ENCODE measurements around the gene SGK1.

Gene SGK1

DNA sequence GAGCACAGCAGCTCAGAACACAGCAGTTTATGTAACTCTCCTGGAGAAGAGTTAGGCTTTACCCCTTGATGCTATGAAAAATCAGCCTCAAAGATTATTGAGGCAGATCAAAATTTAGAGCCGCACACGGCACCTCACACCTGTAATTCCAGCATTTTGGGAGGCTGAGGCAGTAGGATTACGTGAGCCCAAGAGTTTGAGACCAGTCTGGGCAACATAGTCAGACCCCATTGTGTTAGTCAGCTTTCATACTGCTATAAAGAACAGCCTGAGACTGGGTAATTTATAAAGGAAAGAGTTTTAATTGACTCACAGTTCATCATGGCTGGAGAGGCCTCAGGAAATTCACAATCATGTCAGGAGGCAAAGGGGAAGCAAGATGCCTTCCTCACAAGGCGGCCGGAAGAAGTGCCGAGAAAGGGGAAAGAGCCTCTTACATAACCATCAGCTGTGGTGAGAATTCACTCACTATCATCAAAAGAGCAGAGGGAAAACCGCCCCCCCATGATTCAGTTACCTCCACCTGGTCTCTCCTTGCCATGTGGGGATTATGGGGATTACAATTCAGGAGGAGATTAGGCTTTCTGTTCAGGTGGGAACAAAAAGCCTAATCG lies 87.7 kb downstream of the SGK1 start:
- TF ChIP-seq, protein P1, sequence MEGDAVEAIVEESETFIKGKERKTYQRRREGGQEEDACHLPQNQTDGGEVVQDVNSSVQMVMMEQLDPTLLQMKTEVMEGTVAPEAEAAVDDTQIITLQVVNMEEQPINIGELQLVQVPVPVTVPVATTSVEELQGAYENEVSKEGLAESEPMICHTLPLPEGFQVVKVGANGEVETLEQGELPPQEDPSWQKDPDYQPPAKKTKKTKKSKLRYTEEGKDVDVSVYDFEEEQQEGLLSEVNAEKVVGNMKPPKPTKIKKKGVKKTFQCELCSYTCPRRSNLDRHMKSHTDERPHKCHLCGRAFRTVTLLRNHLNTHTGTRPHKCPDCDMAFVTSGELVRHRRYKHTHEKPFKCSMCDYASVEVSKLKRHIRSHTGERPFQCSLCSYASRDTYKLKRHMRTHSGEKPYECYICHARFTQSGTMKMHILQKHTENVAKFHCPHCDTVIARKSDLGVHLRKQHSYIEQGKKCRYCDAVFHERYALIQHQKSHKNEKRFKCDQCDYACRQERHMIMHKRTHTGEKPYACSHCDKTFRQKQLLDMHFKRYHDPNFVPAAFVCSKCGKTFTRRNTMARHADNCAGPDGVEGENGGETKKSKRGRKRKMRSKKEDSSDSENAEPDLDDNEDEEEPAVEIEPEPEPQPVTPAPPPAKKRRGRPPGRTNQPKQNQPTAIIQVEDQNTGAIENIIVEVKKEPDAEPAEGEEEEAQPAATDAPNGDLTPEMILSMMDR (IDR thresholded peaks at IDR 0.05): no peak
- Histone ChIP-seq H3K27ac (peak overlapping the region; percentile 29), H3K4me1 (peaks cover 18% of the 10 kb centered on the region), H3K36me3 (ENCODE audit: control insufficient read depth, insufficient read depth, low read length) (no peaks in the 10 kb centered on the region), H3K9ac (no peak overlapping the region), H3K9me3 (ENCODE audit: control insufficient read depth, low read length) (no peaks in the 10 kb centered on the region), H3K4me3 (ENCODE audit: low read depth, low read length) (no peak overlapping the region), H3K79me2 (peaks cover 28% of the 10 kb centered on the region), H3K4me2 (ENCODE audit: low read length) (no peak overlapping the region), H2AFZ (no peak overlapping the region), H3K27me3 (ENCODE audit: control insufficient read depth, insufficient read depth, low read length) (no peaks in the 10 kb centered on the region)

DNA sequence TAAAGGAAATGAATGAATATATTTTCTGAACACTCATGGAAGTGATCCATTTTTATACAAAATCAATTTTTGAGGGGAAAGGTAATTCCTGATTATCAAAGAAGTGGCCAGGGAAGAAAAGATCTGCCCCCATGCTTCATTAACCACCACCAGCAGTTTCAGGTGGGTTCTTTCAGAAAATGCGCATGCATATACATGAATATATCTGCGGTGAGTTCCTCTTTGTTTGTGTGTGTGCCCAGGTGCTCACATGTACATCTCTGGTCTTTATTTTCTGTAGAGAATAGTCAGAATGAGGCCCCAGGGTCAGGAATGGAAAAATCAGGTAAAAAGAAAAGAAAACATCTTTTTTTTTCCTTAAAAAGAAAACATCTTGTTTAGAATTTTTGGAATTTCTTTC lies 88.4 kb downstream of the SGK1 start:
- H3K36me3 ChIP-seq (ENCODE audit: control insufficient read depth, insufficient read depth, low read length): no peaks in the 10 kb centered on the region
- no peaks in the 10 kb centered on the region for H3K9me3 ChIP-seq (ENCODE audit: control insufficient read depth, low read length)
- H3K4me1 ChIP-seq: peaks cover 14% of the 10 kb centered on the region
- peaks cover 25% of the 10 kb centered on the region for H3K79me2 ChIP-seq
- H3K27me3 ChIP-seq (ENCODE audit: control insufficient read depth, insufficient read depth, low read length): no peaks in the 10 kb centered on the region
- no peak overlapping the region for H3K4me3 ChIP-seq (ENCODE audit: low read depth, low read length)
- H3K27ac ChIP-seq: peak overlapping the region; percentile 29
- H2AFZ ChIP-seq: no peak overlapping the region
- TF ChIP-seq, protein P1 (IDR thresholded peaks at IDR 0.05): no peak
- no peak overlapping the region for H3K9ac ChIP-seq
- no peak overlapping the region for H3K4me2 ChIP-seq (ENCODE audit: low read length)

DNA sequence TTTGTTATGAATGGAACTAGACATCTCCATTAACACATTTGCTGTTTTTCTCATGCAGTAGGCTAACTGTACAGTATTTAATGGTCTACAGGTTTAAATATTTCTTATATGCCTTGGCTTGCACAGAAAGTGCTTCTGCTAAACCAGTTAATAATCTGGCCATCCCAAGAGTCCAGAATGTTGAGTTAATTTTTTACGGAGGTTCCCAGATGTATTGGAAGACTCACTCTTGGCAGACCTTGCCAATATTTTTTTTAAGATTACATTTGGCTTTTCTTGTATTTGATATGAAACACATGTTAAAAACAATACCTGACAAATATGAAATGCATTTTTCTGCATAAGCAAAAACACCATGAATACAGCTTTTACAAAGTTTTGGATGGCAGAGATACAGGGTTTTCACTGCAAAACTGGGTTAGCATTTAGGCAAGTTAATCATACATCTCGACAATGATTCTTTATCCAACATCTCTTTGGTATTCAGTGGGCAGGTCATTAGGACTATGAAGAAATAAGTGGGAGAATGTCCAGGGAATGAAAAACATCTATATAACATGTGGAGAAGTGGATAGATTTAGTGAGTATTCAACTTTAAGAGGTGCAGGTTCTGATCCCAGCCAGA lies 94.0 kb downstream of the SGK1 start:
- Histone ChIP-seq H3K4me3 (ENCODE audit: low read depth, low read length) (no peak overlapping the region), H2AFZ (no peak overlapping the region), H3K4me1 (peaks cover 4% of the 10 kb centered on the region), H3K9me3 (ENCODE audit: control insufficient read depth, low read length) (no peaks in the 10 kb centered on the region), H3K4me2 (ENCODE audit: low read length) (no peak overlapping the region), H3K9ac (no peak overlapping the region), H3K27ac (no peak overlapping the region), H3K79me2 (peaks cover 40% of the 10 kb centered on the region), H3K27me3 (ENCODE audit: control insufficient read depth, insufficient read depth, low read length) (no peaks in the 10 kb centered on the region), H3K36me3 (ENCODE audit: control insufficient read depth, insufficient read depth, low read length) (no peaks in the 10 kb centered on the region)
- TF ChIP-seq, protein P1 (IDR thresholded peaks at IDR 0.05): no peak

DNA sequence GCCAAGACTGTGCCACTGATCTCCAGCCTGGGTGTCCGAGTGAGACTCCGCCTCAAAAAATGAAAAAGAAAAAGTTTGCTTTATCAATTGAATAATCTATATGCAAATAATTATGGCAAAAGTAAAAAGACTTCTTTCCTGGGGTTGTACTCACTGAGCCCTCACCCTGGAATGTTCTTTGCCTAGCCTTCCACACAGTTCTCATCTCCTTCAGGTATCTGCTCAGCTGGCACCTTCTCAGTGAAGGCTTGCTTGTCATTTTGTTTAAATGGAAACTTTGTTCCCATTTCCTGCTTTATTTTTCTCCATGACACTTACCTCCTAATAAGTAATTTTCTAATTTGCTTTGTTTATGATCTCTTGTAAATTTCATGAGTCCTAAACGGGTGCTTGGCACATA lies 96.7 kb downstream of the SGK1 start:
- Histone ChIP-seq H3K9ac (no peak overlapping the region), H3K4me3 (ENCODE audit: low read depth, low read length) (no peak overlapping the region), H3K4me2 (ENCODE audit: low read length) (no peak overlapping the region), H3K27ac (no peak overlapping the region), H3K36me3 (ENCODE audit: control insufficient read depth, insufficient read depth, low read length) (no peaks in the 10 kb centered on the region), H3K9me3 (ENCODE audit: control insufficient read depth, low read length) (no peaks in the 10 kb centered on the region), H3K79me2 (peaks cover 41% of the 10 kb centered on the region), H3K27me3 (ENCODE audit: control insufficient read depth, insufficient read depth, low read length) (no peaks in the 10 kb centered on the region), H3K4me1 (peaks cover 11% of the 10 kb centered on the region), H2AFZ (no peak overlapping the region)
- TF ChIP-seq, protein P1 (IDR thresholded peaks at IDR 0.05): no peak

DNA sequence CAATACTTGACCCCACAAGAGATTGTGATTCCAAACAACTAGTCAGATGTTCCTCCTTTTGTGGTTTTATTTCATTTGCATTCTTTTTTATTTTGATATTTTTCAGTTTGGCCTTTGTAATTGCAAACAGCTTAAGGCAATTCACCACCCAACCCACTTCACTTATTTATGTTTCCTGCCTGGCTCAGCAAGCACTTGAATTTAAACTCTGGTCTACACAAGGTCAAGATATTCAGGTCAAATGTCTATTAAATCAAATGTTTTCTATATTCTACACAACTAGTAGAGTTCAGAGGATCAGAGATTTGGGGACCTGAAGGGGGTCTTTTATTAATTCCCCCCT lies 100.1 kb downstream of the SGK1 start:
- no peaks in the 10 kb centered on the region for H3K36me3 ChIP-seq (ENCODE audit: control insufficient read depth, insufficient read depth, low read length)
- no peak overlapping the region for H3K4me2 ChIP-seq (ENCODE audit: low read length)
- TF ChIP-seq, protein P1 (IDR thresholded peaks at IDR 0.05): no peak
- peaks cover 8% of the 10 kb centered on the region for H3K4me1 ChIP-seq
- H3K27me3 ChIP-seq (ENCODE audit: control insufficient read depth, insufficient read depth, low read length): no peaks in the 10 kb centered on the region
- H3K4me3 ChIP-seq (ENCODE audit: low read depth, low read length): no peak overlapping the region
- H3K9me3 ChIP-seq (ENCODE audit: control insufficient read depth, low read length): no peaks in the 10 kb centered on the region
- H3K27ac ChIP-seq: no peak overlapping the region
- H3K79me2 ChIP-seq: peaks cover 33% of the 10 kb centered on the region
- no peak overlapping the region for H3K9ac ChIP-seq
- no peak overlapping the region for H2AFZ ChIP-seq

Measured in parathyroid adenoma (tissue), 2 donors.